Kidney epithelial cell (primary cell): Measurements from ENCODE around the gene BTBD18. TPM values are rescaled to one million over a fixed set of nuclear protein-coding genes. Genes with fewer than 3 reads are reported as not detected.

Experiments
- DNase-seq: peaks from one replicate; pipeline ENCODE4 v3.0.0-alpha.2; 2010; ENCODE audit warnings: low read depth
- H3K27me3 ChIP-seq: 2 replicates; pipeline ENCODE4 v1.6.0; 2011; ENCODE audit warnings: low read length; ENCODE audit not compliant: control insufficient read depth, insufficient read depth
- H3K36me3 ChIP-seq: 2 replicates; pipeline ENCODE4 v1.5.1; 2011; ENCODE audit warnings: low read length; ENCODE audit not compliant: control insufficient read depth, insufficient read depth
- H3K4me3 ChIP-seq: 2 replicates; pipeline ENCODE4 v1.5.1; 2011; ENCODE audit warnings: low read depth, mild to moderate bottlenecking, control low read depth, low read length
- total RNA-seq: library from RNA; depleted of rRNA; stranded (reverse); fragments of >200 nt; gene quantifications from 2 replicates; pipeline ENCODE4 v1.2.3, GENCODE V29; 2015
- TF ChIP-seq, protein P1 (sequence below): IDR thresholded peaks from 2 replicates; pipeline ENCODE4 v1.5.1; 2011; ENCODE audit warnings: mild to moderate bottlenecking, moderate library complexity, low read length, control low read depth, inconsistent platforms; ENCODE audit not compliant: insufficient read depth, poor library complexity, severe bottlenecking

The BTBD18 gene
- total RNA-seq, 1 donor from 2014 or later: not detected

GRCh38 chr11:57777969-57778317 is 26.3 kb upstream of the BTBD18 start:
- H3K4me3 ChIP-seq: no peak overlapping the region
- TF ChIP-seq, protein P1, sequence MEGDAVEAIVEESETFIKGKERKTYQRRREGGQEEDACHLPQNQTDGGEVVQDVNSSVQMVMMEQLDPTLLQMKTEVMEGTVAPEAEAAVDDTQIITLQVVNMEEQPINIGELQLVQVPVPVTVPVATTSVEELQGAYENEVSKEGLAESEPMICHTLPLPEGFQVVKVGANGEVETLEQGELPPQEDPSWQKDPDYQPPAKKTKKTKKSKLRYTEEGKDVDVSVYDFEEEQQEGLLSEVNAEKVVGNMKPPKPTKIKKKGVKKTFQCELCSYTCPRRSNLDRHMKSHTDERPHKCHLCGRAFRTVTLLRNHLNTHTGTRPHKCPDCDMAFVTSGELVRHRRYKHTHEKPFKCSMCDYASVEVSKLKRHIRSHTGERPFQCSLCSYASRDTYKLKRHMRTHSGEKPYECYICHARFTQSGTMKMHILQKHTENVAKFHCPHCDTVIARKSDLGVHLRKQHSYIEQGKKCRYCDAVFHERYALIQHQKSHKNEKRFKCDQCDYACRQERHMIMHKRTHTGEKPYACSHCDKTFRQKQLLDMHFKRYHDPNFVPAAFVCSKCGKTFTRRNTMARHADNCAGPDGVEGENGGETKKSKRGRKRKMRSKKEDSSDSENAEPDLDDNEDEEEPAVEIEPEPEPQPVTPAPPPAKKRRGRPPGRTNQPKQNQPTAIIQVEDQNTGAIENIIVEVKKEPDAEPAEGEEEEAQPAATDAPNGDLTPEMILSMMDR: no peak
- no peaks in the 10 kb centered on the region for H3K36me3 ChIP-seq
- no peak for DNase-seq
- H3K27me3 ChIP-seq: no peaks in the 10 kb centered on the region

- TF ChIP-seq, protein P1: no peak
- Histone ChIP-seq H3K27me3 (no peaks in the 10 kb centered on the region), H3K4me3 (no peak overlapping the region), H3K36me3 (no peaks in the 10 kb centered on the region)
- no peak for DNase-seq
Observed at GRCh38 chr11:57776577-57777210, 25.1 kb upstream of the BTBD18 start.

- no peak for DNase-seq
- TF ChIP-seq, protein P1: no peak
Observed at GRCh38 chr11:57776031-57776521, 24.5 kb upstream of the BTBD18 start.

DNA sequence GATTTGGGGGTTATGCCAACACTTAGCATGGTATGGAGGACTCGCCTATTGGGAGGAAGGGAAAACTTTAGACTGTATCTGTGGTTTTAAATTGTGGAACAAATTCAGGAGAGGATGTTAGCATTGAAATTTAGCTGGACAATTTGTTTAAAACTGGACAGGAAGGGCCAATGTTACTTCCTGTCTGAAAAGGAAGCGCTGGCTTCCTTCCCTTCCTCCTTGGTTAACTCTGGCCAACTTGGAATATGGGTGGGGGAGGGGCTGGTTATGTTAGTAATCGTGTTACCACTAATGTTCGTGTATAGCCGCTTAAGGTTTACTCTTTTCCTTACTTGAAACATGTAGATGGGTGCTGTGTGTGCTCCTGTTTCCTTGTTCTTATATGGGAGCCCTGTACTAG is 23.9 kb upstream of the BTBD18 start:
- Histone ChIP-seq H3K27me3 (no peaks in the 10 kb centered on the region), H3K36me3 (no peaks in the 10 kb centered on the region), H3K4me3 (no peak overlapping the region)
- TF ChIP-seq, protein P1: no peak
- no peak for DNase-seq

More at GRCh38 chr11:57776031-57776521, 24.5 kb upstream of the BTBD18 start:
- H3K36me3 ChIP-seq: no peaks in the 10 kb centered on the region
- H3K4me3 ChIP-seq: no peak overlapping the region
- H3K27me3 ChIP-seq: no peaks in the 10 kb centered on the region

- Histone ChIP-seq H3K27me3 (no peaks in the 10 kb centered on the region), H3K4me3 (no peak overlapping the region), H3K36me3 (no peaks in the 10 kb centered on the region)
- DNase-seq: no peak
- TF ChIP-seq, protein P1: no peak
Observed at GRCh38 chr11:57773026-57773598, 21.5 kb upstream of the BTBD18 start.
